ENCODE measurements around the gene HDAC1.

DNA sequence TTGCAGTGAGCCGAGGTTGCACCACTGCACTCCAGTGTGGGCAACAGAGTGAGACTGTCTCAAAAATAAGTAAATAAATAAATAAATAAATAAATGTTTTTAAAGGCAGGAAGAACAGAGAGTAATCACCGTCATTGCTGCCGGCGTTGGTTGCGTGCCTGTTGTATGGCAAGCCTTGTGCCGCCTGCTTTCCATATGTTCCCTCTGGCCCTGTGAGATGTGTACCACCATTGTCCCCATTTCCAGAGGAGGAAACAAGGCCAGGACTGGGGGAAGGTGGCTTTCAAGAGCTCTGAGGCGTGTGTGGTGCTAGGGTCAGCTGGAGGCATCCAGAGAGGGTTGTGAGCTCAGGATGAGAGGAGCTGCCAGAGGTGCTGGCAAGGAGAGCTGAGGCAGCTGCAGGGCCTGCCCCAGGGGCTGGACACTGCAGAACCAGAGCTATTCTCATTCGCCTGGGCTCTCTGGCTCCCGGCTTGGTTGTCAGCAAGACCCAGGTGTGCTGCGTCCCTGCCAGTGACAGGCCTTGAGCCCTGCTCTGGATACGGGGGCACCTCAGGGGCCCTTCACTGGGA is 49.4 kb downstream of the HDAC1 start:
- TF ChIP-seq ZNF274 (IDR thresholded peaks at IDR 0.05; ENCODE audit: low read depth, low read length) = no peak
- TF ChIP-seq YY1 (IDR thresholded peaks at IDR 0.05; ENCODE audit: insufficient read depth, insufficient read length) = no peak
- no peak for TF ChIP-seq SUZ12 (IDR thresholded peaks at IDR 0.05; ENCODE audit: extremely low read depth, insufficient read depth, insufficient read length)

Data from NT2/D1 (cell line).